ENCODE data around the gene DNAAF5. TPM values are rescaled to one million over a fixed set of nuclear protein-coding genes. Genes with fewer than 3 reads are reported as not detected.

Gene DNAAF5
- total RNA-seq = 20.0 and 32.6 TPM in 2 replicates

GRCh38 chr7:726084-726853 lies at the start of gene DNAAF5:
Gene DNAAF5 (plus strand): TSS chr7:726699. CDS start chr7:726721, 22 bp downstream.

GRCh38 chr7:727104-727805 lies 756 bp downstream of the DNAAF5 start, which contains the start of gene PRKAR1B:
Gene PRKAR1B (minus strand): TSS chr7:727281. CDS start chr7:711505, 15,776 bp downstream.

GRCh38 chr7:832167-832967 lies 105.9 kb downstream of the DNAAF5 start, which contains the start of gene SUN1:
Gene SUN1 (plus strand): TSS chr7:832476. CDS start chr7:832525, 49 bp downstream.

Other genes with a start within 250 kb of the DNAAF5 start
- gene PDGFA, start 206.9 kb upstream of the DNAAF5 start, total RNA-seq = 26.2 and 33.8 TPM in 2 replicates
- gene PRKAR1B, start 582 bp downstream of the DNAAF5 start, total RNA-seq = 8.6 and 9.1 TPM in 2 replicates
- gene SUN1, start 105.8 kb downstream of the DNAAF5 start, total RNA-seq = 109 and 344 TPM in 2 replicates
- gene GET4, start 149.9 kb downstream of the DNAAF5 start, total RNA-seq = 15.4 and 16.5 TPM in 2 replicates
- 1.6 and 2.0 TPM in 2 replicates for gene ADAP1, start 228.0 kb downstream of the DNAAF5 start, total RNA-seq
- gene COX19, start 248.8 kb downstream of the DNAAF5 start, total RNA-seq = 11.9 and 20.8 TPM in 2 replicates